SK-N-SH treated with all-trans-retinoic acid at 6 μM for 48 hours (cell line): ENCODE data around the gene MICOS13.

Source experiments
- ATAC-seq: fragments of 200-7000 bp; cut with Tn5 transposase; 3 replicates; pipeline ENCODE4 v1.9.1; 2020; ENCODE audit warnings: mild to moderate bottlenecking, moderate library complexity
- ARNTL ChIP-seq: fragments of 450-650 bp; formaldehyde crosslinking; IDR thresholded peaks from 2 replicates; pipeline ENCODE4 v1.5.0; 2020; ENCODE audit warnings: low read depth, mild to moderate bottlenecking, moderate library complexity, borderline replicate concordance
- CSDC2 ChIP-seq: fragments of 250-450 bp; sonication (Bioruptor Pico); IDR thresholded peaks from 2 replicates; pipeline ENCODE4 v1.5.0; 2020; ENCODE audit warnings: mild to moderate bottlenecking, moderate library complexity
- ESRRG ChIP-seq: fragments of 250-450 bp; sonication (Bioruptor Pico); IDR thresholded peaks from 2 replicates; pipeline ENCODE4 v1.6.1; 2021; ENCODE audit warnings: mild to moderate bottlenecking
- GLIS3 ChIP-seq: fragments of 250-450 bp; sonication (Bioruptor Pico); IDR thresholded peaks from 2 replicates; pipeline ENCODE4 v1.5.0; 2020; ENCODE audit warnings: mild to moderate bottlenecking, moderate library complexity
- ISL1 ChIP-seq: fragments of 250-450 bp; sonication (Bioruptor Pico); IDR thresholded peaks from 2 replicates; pipeline ENCODE4 v2.1.2; 2022; ENCODE audit warnings: mild to moderate bottlenecking, moderate library complexity
- OSR1 ChIP-seq: fragments of 250-450 bp; sonication (Bioruptor Pico); IDR thresholded peaks from 2 replicates; pipeline ENCODE4 v1.8.0; 2022; ENCODE audit warnings: moderate library complexity, mild to moderate bottlenecking, inconsistent platforms
- RARB ChIP-seq: fragments of 250-450 bp; sonication (Bioruptor Pico); IDR thresholded peaks from 2 replicates; pipeline ENCODE4 v1.8.0; 2021; ENCODE audit warnings: mild to moderate bottlenecking, moderate library complexity
- TCF4 ChIP-seq: fragments of 250-450 bp; sonication (Bioruptor Pico); IDR thresholded peaks from 2 replicates; pipeline ENCODE4 v1.8.0; 2021; ENCODE audit warnings: mild to moderate bottlenecking, moderate library complexity, borderline replicate concordance
- TOX ChIP-seq: fragments of 250-450 bp; sonication (Bioruptor Pico); IDR thresholded peaks from 2 replicates; pipeline ENCODE4 v1.8.0; 2021; ENCODE audit warnings: mild to moderate bottlenecking, moderate library complexity, borderline replicate concordance
- ZC3H10 ChIP-seq: fragments of 250-450 bp; sonication (Bioruptor Pico); IDR thresholded peaks from 2 replicates; pipeline ENCODE4 v1.5.1; 2021; ENCODE audit warnings: mild to moderate bottlenecking, moderate library complexity
- ZNF565 ChIP-seq: fragments of 450-650 bp; formaldehyde crosslinking; conservative IDR thresholded peaks from 2 replicates; pipeline ENCODE4 v1.5.0; 2020; ENCODE audit warnings: low read depth, mild to moderate bottlenecking, moderate library complexity
- ZNF70 ChIP-seq: fragments of 450-650 bp; formaldehyde crosslinking; IDR thresholded peaks from 2 replicates; pipeline ENCODE4 v1.5.0; 2020; ENCODE audit warnings: mild to moderate bottlenecking, moderate library complexity
- ZNF8 ChIP-seq: fragments of 450-650 bp; formaldehyde crosslinking; IDR thresholded peaks from 2 replicates; pipeline ENCODE4 v1.5.0; 2020; ENCODE audit warnings: mild to moderate bottlenecking, moderate library complexity
- TF ChIP-seq, protein P1 (sequence below): fragments of 250-450 bp; sonication (Bioruptor Pico); IDR thresholded peaks from 2 replicates; pipeline ENCODE4 v1.5.0; 2020; ENCODE audit warnings: mild to moderate bottlenecking, moderate library complexity
- TF ChIP-seq, protein P2 (sequence below): fragments of 250-450 bp; sonication (Bioruptor Pico); IDR thresholded peaks from 2 replicates; pipeline ENCODE4 v1.5.1; 2020; ENCODE audit warnings: low read depth, mild to moderate bottlenecking, moderate library complexity
- TF ChIP-seq, protein P3 (sequence below): fragments of 250-450 bp; sonication (Bioruptor Pico); IDR thresholded peaks from 2 replicates; pipeline ENCODE4 v1.5.1; 2021; ENCODE audit warnings: mild to moderate bottlenecking, moderate library complexity
- TF ChIP-seq, protein P4 (sequence below): fragments of 250-450 bp; sonication (Bioruptor Pico); IDR thresholded peaks from 2 replicates; pipeline ENCODE4 v1.8.0; 2021; ENCODE audit warnings: low read depth, mild to moderate bottlenecking, moderate library complexity, borderline replicate concordance
- TF ChIP-seq, protein P5 (sequence below): fragments of 250-450 bp; sonication (Bioruptor Pico); IDR thresholded peaks from 2 replicates; pipeline ENCODE4 v1.8.0; 2020; ENCODE audit warnings: mild to moderate bottlenecking, moderate library complexity, borderline replicate concordance

The MICOS13 gene

DNA sequence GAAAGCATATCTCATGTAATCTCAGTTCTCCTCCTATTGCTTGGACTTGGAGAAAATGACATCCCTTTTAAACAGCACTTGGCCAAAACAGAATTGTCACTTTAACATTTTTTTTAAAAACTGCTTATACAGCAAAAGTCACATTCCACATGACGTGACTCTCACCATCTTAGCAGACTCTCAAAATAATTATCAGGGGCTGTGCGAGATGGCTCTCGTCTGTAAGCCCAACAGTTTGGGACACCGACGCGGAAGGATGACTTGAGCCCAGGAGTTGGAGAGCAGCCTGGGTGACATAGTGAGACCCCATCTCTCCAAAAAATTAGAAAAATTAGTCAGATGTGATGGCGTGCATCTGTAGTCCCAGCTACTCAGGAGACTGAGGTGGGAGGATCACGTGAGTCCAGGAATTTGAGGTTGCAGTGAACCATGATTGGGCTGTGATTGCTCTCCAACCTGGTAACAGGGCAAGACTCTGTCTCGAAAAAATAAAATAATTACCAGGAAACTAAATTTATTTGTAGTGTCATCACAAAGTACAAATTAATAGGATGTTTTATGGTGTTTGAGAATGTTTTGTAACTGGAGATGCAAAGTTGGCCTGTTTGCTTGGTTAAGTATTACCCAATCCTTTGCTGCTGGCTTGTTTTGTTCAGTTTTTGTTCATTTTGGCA, 48.6 kb downstream of the MICOS13 start (continued):
- TF ChIP-seq, protein P1, sequence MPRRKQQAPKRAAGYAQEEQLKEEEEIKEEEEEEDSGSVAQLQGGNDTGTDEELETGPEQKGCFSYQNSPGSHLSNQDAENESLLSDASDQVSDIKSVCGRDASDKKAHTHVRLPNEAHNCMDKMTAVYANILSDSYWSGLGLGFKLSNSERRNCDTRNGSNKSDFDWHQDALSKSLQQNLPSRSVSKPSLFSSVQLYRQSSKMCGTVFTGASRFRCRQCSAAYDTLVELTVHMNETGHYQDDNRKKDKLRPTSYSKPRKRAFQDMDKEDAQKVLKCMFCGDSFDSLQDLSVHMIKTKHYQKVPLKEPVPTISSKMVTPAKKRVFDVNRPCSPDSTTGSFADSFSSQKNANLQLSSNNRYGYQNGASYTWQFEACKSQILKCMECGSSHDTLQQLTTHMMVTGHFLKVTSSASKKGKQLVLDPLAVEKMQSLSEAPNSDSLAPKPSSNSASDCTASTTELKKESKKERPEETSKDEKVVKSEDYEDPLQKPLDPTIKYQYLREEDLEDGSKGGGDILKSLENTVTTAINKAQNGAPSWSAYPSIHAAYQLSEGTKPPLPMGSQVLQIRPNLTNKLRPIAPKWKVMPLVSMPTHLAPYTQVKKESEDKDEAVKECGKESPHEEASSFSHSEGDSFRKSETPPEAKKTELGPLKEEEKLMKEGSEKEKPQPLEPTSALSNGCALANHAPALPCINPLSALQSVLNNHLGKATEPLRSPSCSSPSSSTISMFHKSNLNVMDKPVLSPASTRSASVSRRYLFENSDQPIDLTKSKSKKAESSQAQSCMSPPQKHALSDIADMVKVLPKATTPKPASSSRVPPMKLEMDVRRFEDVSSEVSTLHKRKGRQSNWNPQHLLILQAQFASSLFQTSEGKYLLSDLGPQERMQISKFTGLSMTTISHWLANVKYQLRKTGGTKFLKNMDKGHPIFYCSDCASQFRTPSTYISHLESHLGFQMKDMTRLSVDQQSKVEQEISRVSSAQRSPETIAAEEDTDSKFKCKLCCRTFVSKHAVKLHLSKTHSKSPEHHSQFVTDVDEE: no peak
- no peak for TF ChIP-seq TCF4 (CRISPR knock-in tag)
- no peak for TF ChIP-seq ISL1 (CRISPR knock-in tag)
- TF ChIP-seq, protein P2, sequence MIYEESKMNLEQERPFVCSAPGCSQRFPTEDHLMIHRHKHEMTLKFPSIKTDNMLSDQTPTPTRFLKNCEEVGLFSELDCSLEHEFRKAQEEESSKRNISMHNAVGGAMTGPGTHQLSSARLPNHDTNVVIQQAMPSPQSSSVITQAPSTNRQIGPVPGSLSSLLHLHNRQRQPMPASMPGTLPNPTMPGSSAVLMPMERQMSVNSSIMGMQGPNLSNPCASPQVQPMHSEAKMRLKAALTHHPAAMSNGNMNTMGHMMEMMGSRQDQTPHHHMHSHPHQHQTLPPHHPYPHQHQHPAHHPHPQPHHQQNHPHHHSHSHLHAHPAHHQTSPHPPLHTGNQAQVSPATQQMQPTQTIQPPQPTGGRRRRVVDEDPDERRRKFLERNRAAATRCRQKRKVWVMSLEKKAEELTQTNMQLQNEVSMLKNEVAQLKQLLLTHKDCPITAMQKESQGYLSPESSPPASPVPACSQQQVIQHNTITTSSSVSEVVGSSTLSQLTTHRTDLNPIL (CRISPR knock-in tag): no peak
- no peak for TF ChIP-seq ZC3H10 (CRISPR knock-in tag)

DNA sequence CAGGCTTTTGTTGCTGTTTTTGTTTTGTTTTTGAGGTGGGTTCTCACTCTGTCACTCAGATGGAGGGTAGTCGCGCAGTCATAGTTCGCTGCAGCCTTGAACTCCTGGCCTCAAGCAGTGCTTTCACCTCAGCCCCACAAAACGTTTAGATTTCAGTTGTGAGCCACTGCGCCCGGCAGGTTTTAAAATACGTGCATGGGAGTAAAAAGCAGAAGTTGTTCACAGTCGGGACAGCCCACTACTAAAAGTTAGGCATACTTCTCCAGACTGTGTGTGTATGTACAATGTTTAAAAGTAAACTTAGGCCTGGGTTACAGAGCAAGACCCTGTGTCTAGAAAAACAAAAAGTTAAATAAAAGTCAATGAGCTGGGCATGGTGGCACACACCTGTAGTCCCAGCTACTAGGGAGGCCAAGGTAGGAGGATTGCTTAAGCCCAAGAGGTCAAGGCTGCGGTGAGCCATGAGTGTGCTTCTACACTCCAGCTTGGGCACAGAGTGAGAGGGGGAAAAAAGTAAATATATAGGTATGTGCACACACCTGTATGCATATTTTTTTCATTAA, 51.3 kb downstream of the MICOS13 start:
- TF ChIP-seq CSDC2 (no peak), TCF4 (CRISPR knock-in tag) (no peak), ESRRG (no peak), TOX (no peak), ISL1 (CRISPR knock-in tag) (no peak), OSR1 (CRISPR knock-in tag) (no peak), ZNF565 (CRISPR knock-in tag) (no peak), ZNF70 (CRISPR knock-in tag) (no peak), ZNF8 (CRISPR knock-in tag) (no peak), GLIS3 (no peak), RARB (no peak), ARNTL (CRISPR knock-in tag) (no peak)
- TF ChIP-seq, protein P2 (CRISPR knock-in tag): no peak
- TF ChIP-seq, protein P3, sequence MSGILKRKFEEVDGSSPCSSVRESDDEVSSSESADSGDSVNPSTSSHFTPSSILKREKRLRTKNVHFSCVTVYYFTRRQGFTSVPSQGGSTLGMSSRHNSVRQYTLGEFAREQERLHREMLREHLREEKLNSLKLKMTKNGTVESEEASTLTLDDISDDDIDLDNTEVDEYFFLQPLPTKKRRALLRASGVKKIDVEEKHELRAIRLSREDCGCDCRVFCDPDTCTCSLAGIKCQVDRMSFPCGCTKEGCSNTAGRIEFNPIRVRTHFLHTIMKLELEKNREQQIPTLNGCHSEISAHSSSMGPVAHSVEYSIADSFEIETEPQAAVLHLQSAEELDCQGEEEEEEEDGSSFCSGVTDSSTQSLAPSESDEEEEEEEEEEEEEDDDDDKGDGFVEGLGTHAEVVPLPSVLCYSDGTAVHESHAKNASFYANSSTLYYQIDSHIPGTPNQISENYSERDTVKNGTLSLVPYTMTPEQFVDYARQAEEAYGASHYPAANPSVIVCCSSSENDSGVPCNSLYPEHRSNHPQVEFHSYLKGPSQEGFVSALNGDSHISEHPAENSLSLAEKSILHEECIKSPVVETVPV (CRISPR knock-in tag): no peak
- TF ChIP-seq, protein P4, sequence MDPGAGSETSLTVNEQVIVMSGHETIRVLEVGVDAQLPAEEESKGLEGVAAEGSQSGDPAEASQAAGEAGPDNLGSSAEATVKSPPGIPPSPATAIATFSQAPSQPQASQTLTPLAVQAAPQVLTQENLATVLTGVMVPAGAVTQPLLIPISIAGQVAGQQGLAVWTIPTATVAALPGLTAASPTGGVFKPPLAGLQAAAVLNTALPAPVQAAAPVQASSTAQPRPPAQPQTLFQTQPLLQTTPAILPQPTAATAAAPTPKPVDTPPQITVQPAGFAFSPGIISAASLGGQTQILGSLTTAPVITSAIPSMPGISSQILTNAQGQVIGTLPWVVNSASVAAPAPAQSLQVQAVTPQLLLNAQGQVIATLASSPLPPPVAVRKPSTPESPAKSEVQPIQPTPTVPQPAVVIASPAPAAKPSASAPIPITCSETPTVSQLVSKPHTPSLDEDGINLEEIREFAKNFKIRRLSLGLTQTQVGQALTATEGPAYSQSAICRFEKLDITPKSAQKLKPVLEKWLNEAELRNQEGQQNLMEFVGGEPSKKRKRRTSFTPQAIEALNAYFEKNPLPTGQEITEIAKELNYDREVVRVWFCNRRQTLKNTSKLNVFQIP (CRISPR knock-in tag): no peak
- TF ChIP-seq, protein P5, sequence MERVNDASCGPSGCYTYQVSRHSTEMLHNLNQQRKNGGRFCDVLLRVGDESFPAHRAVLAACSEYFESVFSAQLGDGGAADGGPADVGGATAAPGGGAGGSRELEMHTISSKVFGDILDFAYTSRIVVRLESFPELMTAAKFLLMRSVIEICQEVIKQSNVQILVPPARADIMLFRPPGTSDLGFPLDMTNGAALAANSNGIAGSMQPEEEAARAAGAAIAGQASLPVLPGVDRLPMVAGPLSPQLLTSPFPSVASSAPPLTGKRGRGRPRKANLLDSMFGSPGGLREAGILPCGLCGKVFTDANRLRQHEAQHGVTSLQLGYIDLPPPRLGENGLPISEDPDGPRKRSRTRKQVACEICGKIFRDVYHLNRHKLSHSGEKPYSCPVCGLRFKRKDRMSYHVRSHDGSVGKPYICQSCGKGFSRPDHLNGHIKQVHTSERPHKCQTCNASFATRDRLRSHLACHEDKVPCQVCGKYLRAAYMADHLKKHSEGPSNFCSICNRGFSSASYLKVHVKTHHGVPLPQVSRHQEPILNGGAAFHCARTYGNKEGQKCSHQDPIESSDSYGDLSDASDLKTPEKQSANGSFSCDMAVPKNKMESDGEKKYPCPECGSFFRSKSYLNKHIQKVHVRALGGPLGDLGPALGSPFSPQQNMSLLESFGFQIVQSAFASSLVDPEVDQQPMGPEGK (CRISPR knock-in tag): no peak
- TF ChIP-seq, protein P1: no peak
- ATAC-seq: no peak
